Breast epithelium (tissue), 4 donors: ENCODE results near the gene TBCK. TPM values are rescaled to one million over a fixed set of nuclear protein-coding genes. Genes with fewer than 3 reads are reported as not detected.

Source experiments
- DNase-seq, 2 donors: peaks; one replicate each; pipeline ENCODE4 v3.0.0-alpha.2; 2019; ENCODE audit warnings: low spot score in 2 of 2
- H3K27ac ChIP-seq, 2 donors: fragments of 200-600 bp; sonication (generic) in 1 of 2; one replicate each; pipeline ENCODE4 v1.5.1; 2016 to 2019; ENCODE audit warnings: mild to moderate bottlenecking in 1 of 2
- H3K27me3 ChIP-seq, 2 donors: fragments of 200-600 bp; sonication (generic) in 1 of 2; one replicate each; pipeline versions ENCODE4 v1.5.1 to v1.6.0; 2017 to 2019; ENCODE audit warnings: control low read depth in 1 of 2, mild to moderate bottlenecking in 1 of 2
- H3K36me3 ChIP-seq: fragments of 200-600 bp; one replicate; pipeline ENCODE4 v1.5.1; 2019
- H3K4me1 ChIP-seq, 2 donors: fragments of 200-600 bp; sonication (generic); one replicate each; pipeline ENCODE4 v1.5.1; 2016 to 2019; ENCODE audit warnings: control low read depth in 1 of 2
- H3K4me3 ChIP-seq, 3 donors: fragments of 200-600 bp; sonication (generic); 1 replicate in 2 of 3; 2 replicates in 1 of 3; pipeline ENCODE4 v1.5.1; 2016 to 2019; ENCODE audit warnings: mild to moderate bottlenecking in 3 of 3, moderate library complexity in 2 of 3
- H3K9me3 ChIP-seq, 2 donors: fragments of 200-600 bp; sonication (generic) in 1 of 2; one replicate each; pipeline ENCODE4 v1.5.1; 2016 to 2019; ENCODE audit warnings: control low read depth in 1 of 2
- CTCF ChIP-seq, 3 donors: fragments of 450-650 bp; IDR thresholded peaks; one replicate each; pipeline ENCODE4 v1.5.1; 2016 to 2017; ENCODE audit warnings: antibody characterized with exemption in 3 of 3, mild to moderate bottlenecking in 3 of 3, moderate library complexity in 3 of 3
- POLR2A ChIP-seq: fragments of 450-650 bp; IDR thresholded peaks from one replicate; pipeline ENCODE4 v1.6.1; 2016; ENCODE audit warnings: antibody characterized with exemption, mild to moderate bottlenecking, moderate library complexity
- POLR2AphosphoS5 ChIP-seq, 3 donors: sonication (generic); formaldehyde crosslinking; IDR thresholded peaks; one replicate each; pipeline ENCODE4 v1.6.1; 2017; ENCODE audit warnings: antibody characterized with exemption in 3 of 3
- intact Hi-C: fragments of 100-400 bp; cut with DNase I; formaldehyde crosslinking; loops from one replicate; pipeline ENCODE4 v1.15.1; 2023; ENCODE audit warnings: low total_unique reads
- total RNA-seq, 3 donors: library from RNA; depleted of rRNA; stranded (reverse); fragments of >200 nt; gene quantifications; one replicate each; pipeline ENCODE4 v1.1.0, GENCODE V29; 2016

The TBCK gene
- total RNA-seq, 3 donors from 2014 or later = 46.9 to 82.3 (median 57.0) TPM

- intact Hi-C loops = no loop called here
- no peak for DNase-seq
- no peaks in the 10 kb centered on the region for H3K9me3 ChIP-seq
- H3K27me3 ChIP-seq = no peaks in the 10 kb centered on the region
- H3K4me3 ChIP-seq = no peak overlapping the region
- no peak overlapping the region for H3K27ac ChIP-seq
- TF ChIP-seq CTCF (IDR thresholded peaks at IDR 0.05) (no peak), POLR2A (no peak), POLR2AphosphoS5 (IDR thresholded peaks at IDR 0.05) (no peak)
- no peaks in the 10 kb centered on the region for H3K4me1 ChIP-seq
- no peaks in the 10 kb centered on the region for H3K36me3 ChIP-seq
These were observed 293.6 kb downstream of the TBCK start for GRCh38 chr4:106022454-106022853.

GRCh38 chr4:106021737-106022410 is 294.1 kb downstream of the TBCK start:
- no peak for TF ChIP-seq CTCF (IDR thresholded peaks at IDR 0.05)
- Histone ChIP-seq H3K27ac (no peak overlapping the region), H3K4me1 (no peaks in the 10 kb centered on the region), H3K9me3 (no peaks in the 10 kb centered on the region), H3K4me3 (no peak overlapping the region), H3K36me3 (no peaks in the 10 kb centered on the region), H3K27me3 (no peaks in the 10 kb centered on the region)
- no peak for DNase-seq
- intact Hi-C loops = no loop called here

- DNase-seq = no peak
- no peaks in the 10 kb centered on the region for H3K27me3 ChIP-seq
- no peaks in the 10 kb centered on the region for H3K4me1 ChIP-seq
- no peak for TF ChIP-seq POLR2AphosphoS5 (IDR thresholded peaks at IDR 0.05)
- TF ChIP-seq POLR2A = no peak
- no peak for TF ChIP-seq CTCF (IDR thresholded peaks at IDR 0.05)
- H3K27ac ChIP-seq = no peak overlapping the region
- peaks cover 0 to 6% of the 10 kb centered on the region in 2 donors for H3K9me3 ChIP-seq
- H3K36me3 ChIP-seq = no peaks in the 10 kb centered on the region
- intact Hi-C loops = no loop called here
- H3K4me3 ChIP-seq = no peak overlapping the region
These were observed 296.2 kb downstream of the TBCK start for GRCh38 chr4:106019771-106020170.

GRCh38 chr4:106017975-106018374 is 298.0 kb downstream of the TBCK start:
- Histone ChIP-seq H3K4me3 (no peak overlapping the region), H3K4me1 (no peaks in the 10 kb centered on the region), H3K9me3 (peaks cover 0 to 6% of the 10 kb centered on the region in 2 donors), H3K36me3 (no peaks in the 10 kb centered on the region), H3K27ac (no peak overlapping the region), H3K27me3 (no peaks in the 10 kb centered on the region)
- intact Hi-C loops = no loop called here
- TF ChIP-seq CTCF (IDR thresholded peaks at IDR 0.05) (no peak), POLR2AphosphoS5 (IDR thresholded peaks at IDR 0.05) (no peak), POLR2A (no peak)
- DNase-seq = no peak

- no peak overlapping the region for H3K4me3 ChIP-seq
- intact Hi-C loops = no loop called here
- no peak overlapping the region for H3K27ac ChIP-seq
- H3K4me1 ChIP-seq = no peaks in the 10 kb centered on the region
- TF ChIP-seq CTCF (IDR thresholded peaks at IDR 0.05) (no peak), POLR2A (no peak), POLR2AphosphoS5 (IDR thresholded peaks at IDR 0.05) (no peak)
- no peaks in the 10 kb centered on the region for H3K27me3 ChIP-seq
- H3K9me3 ChIP-seq = peaks cover 14 to 19% of the 10 kb centered on the region in 2 donors
- no peaks in the 10 kb centered on the region for H3K36me3 ChIP-seq
- DNase-seq = no peak
These were observed 304.6 kb downstream of the TBCK start for GRCh38 chr4:106011387-106011786.
